ENCODE data around the gene NF2. TPM values are rescaled to one million over a fixed set of nuclear protein-coding genes. Genes with fewer than 3 reads are reported as not detected.

The NF2 gene
- polyA plus RNA-seq, 2 of the 4 experiments (the other 2 are of a cell fraction): 14.4 to 23.7 TPM

DNA sequence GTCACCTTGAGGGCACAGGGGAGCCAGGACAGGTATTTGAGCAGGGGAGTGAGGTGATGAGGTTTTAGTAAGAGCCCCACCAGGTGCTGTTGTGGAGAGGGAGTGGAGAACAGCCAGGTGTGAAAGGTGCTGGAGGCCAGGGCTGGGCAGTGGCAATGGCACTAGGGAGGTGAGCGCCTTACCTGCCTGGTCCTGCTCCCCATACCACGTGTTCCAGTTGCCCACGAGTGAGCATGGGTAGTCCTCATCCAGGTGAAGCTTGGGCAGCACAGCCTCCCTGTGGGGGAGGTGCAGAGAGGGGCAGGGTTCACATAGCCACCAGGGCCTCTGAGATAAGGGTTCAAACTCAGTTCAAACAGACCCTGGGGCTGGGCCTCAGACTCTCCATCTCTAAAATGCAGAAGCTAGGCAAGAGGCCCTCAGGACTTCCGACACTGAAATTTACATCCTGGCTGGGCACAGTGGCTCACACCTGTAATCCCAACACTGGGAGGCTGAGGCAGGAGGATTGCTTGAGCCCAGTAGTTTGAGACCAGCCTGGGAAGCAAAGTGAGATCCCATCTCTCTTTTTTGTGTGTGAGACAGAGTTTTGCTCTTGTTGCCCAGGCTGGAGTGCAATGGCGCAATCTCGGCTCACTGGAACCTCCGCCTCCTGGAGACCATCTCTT lies 34.3 kb upstream of the NF2 start:
- FAIRE-seq: no peak
- ATAC-seq: no peak
- no peak for DNase-seq (ENCODE audit: low read depth in 1 of 2, low spot score in 1 of 2)
- H3K4me1 ChIP-seq: no peaks in the 10 kb centered on the region
- no peak overlapping the region for H3K4me2 ChIP-seq
- no peak for TF ChIP-seq ATOH8 (CRISPR knock-in tag; IDR thresholded peaks at IDR 0.05; ENCODE audit: low read depth)
- no peak for TF ChIP-seq HES2 (IDR thresholded peaks at IDR 0.05)
- TF ChIP-seq, protein P1, sequence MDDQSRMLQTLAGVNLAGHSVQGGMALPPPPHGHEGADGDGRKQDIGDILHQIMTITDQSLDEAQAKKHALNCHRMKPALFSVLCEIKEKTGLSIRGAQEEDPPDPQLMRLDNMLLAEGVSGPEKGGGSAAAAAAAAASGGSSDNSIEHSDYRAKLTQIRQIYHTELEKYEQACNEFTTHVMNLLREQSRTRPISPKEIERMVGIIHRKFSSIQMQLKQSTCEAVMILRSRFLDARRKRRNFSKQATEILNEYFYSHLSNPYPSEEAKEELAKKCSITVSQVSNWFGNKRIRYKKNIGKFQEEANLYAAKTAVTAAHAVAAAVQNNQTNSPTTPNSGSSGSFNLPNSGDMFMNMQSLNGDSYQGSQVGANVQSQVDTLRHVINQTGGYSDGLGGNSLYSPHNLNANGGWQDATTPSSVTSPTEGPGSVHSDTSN (IDR thresholded peaks at IDR 0.05): no peak
- no peak for TF ChIP-seq RARB (CRISPR knock-in tag; IDR thresholded peaks at IDR 0.05)
- no peak overlapping the region for H3K4me3 ChIP-seq
- 84% methylated on average over 6 of the region's 7 CpGs for whole genome bisulfite sequencing (ENCODE audit: missing lambda C conversion rate)
- H3K27ac ChIP-seq: no peak overlapping the region
- CTCF ChIA-PET: interaction anchor here (0.6 to 5.5 kb wide), 2 partner anchors 8 to 15 kb away, joined by 3 to 20 read pairs; partner anchors contain the start of gene THOC5
- H3K9me3 ChIP-seq: no peaks in the 10 kb centered on the region
- POLR2A ChIA-PET: no interaction called here

GRCh38 chr22:29570456-29570855 lies 33.0 kb upstream of the NF2 start:
- FAIRE-seq (no peak), DNase-seq (ENCODE audit: low read depth in 1 of 2, low spot score in 1 of 2) (no peak), ATAC-seq (no peak)
- 89% methylated on average over 7 of the region's 7 CpGs for WGBS (ENCODE audit: missing lambda C conversion rate)
- TF ChIP-seq, protein P2, sequence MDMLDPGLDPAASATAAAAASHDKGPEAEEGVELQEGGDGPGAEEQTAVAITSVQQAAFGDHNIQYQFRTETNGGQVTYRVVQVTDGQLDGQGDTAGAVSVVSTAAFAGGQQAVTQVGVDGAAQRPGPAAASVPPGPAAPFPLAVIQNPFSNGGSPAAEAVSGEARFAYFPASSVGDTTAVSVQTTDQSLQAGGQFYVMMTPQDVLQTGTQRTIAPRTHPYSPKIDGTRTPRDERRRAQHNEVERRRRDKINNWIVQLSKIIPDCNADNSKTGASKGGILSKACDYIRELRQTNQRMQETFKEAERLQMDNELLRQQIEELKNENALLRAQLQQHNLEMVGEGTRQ (IDR thresholded peaks at IDR 0.05): no peak
- no peak for TF ChIP-seq SREBF2 (IDR thresholded peaks at IDR 0.05)
- no peak for TF ChIP-seq CHD2 (IDR thresholded peaks at IDR 0.05; ENCODE audit: low read length, partially characterized antibody)
- TF ChIP-seq KDM5A (IDR thresholded peaks at IDR 0.05): no peak
- TF ChIP-seq MAFK (IDR thresholded peaks at IDR 0.05; ENCODE audit: partially characterized antibody): no peak
- no peak for TF ChIP-seq KDM1A (IDR thresholded peaks at IDR 0.05; ENCODE audit: low read depth)
- TF ChIP-seq MYC (IDR thresholded peaks at IDR 0.05; ENCODE audit: borderline replicate concordance, low read length): no peak
- TF ChIP-seq CTCF (IDR thresholded peaks at IDR 0.05): no peak
- TF ChIP-seq NR3C1 (IDR thresholded peaks at IDR 0.05): no peak
- no peak for TF ChIP-seq RFX5 (IDR thresholded peaks at IDR 0.05)
- no peak for TF ChIP-seq POLR2A (IDR thresholded peaks at IDR 0.05; ENCODE audit: low read length)
- TF ChIP-seq NFE2L2 (conservative IDR thresholded peaks at IDR 0.05; ENCODE audit: low read length): no peak
- no peak for TF ChIP-seq ZC3H11A (IDR thresholded peaks at IDR 0.05)
- peaks cover 8% of the 10 kb centered on the region for H3K4me1 ChIP-seq
- ChIA-PET CTCF (interaction anchor here (1.7 kb wide), 1 partner anchor 16 kb away, joined by 5 read pairs; the partner anchor contains the start of gene THOC5), POLR2A (no interaction called here)
- H3K9me3 ChIP-seq: no peaks in the 10 kb centered on the region
- H3K4me3 ChIP-seq: no peak overlapping the region
- H3K27ac ChIP-seq: no peak overlapping the region
- H3K4me2 ChIP-seq: no peak overlapping the region

- ChIA-PET POLR2A (no interaction called here), CTCF (interaction anchor here (0.5 to 1.7 kb wide), 3 partner anchors 11 to 119 kb away, joined by 3 to 5 read pairs (median 3); partner anchors contain the start of gene THOC5)
- no peak for TF ChIP-seq FOXS1 (CRISPR knock-in tag; IDR thresholded peaks at IDR 0.05)
- TF ChIP-seq MAZ (IDR thresholded peaks at IDR 0.05; ENCODE audit: borderline replicate concordance, low read depth, low read length): no peak
- TF ChIP-seq, protein P3, sequence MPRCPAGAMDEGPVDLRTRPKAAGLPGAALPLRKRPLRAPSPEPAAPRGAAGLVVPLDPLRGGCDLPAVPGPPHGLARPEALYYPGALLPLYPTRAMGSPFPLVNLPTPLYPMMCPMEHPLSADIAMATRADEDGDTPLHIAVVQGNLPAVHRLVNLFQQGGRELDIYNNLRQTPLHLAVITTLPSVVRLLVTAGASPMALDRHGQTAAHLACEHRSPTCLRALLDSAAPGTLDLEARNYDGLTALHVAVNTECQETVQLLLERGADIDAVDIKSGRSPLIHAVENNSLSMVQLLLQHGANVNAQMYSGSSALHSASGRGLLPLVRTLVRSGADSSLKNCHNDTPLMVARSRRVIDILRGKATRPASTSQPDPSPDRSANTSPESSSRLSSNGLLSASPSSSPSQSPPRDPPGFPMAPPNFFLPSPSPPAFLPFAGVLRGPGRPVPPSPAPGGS (IDR thresholded peaks at IDR 0.05): no peak
- TF ChIP-seq GATA3 (IDR thresholded peaks at IDR 0.05; ENCODE audit: borderline replicate concordance): no peak
- Histone ChIP-seq H3K9me3 (no peaks in the 10 kb centered on the region), H3K4me2 (no peak overlapping the region), H3K4me3 (no peak overlapping the region), H3K27ac (no peak overlapping the region), H3K4me1 (peaks cover 11% of the 10 kb centered on the region)
- no peak for FAIRE-seq
- no peak for DNase-seq (ENCODE audit: low read depth in 1 of 2, low spot score in 1 of 2)
- WGBS (ENCODE audit: missing lambda C conversion rate): 92% methylated on average over 2 of the region's 2 CpGs
- ATAC-seq: no peak
These were observed 32.4 kb upstream of the NF2 start for GRCh38 chr22:29570912-29571549.

Measured in A549 (cell line).